GM21619 (cell line): ENCODE data around the gene VSX1.

Experiments
- ATAC-seq: cut with Tn5 transposase; IDR thresholded peaks from one replicate; pipeline ENCODE4 v1.9.1; 2021; ENCODE audit not compliant: unreplicated experiment

Gene VSX1

GRCh38 chr20:25041813-25042530 lies 40.0 kb downstream of the VSX1 start:
- ATAC-seq = no peak

- no peak for ATAC-seq
Observed at GRCh38 chr20:25040438-25040831, 41.5 kb downstream of the VSX1 start.

GRCh38 chr20:25039697-25040437 lies 42.1 kb downstream of the VSX1 start:
- ATAC-seq = no peak

- no peak for ATAC-seq
Observed at GRCh38 chr20:25038591-25039015, 43.3 kb downstream of the VSX1 start.

GRCh38 chr20:25038103-25038410 lies 43.9 kb downstream of the VSX1 start:
- ATAC-seq = no peak

- ATAC-seq = no peak
Observed at GRCh38 chr20:25037288-25038102, 44.4 kb downstream of the VSX1 start.

- ATAC-seq = peak; percentile 19
Observed at GRCh38 chr20:25036331-25036936, 45.5 kb downstream of the VSX1 start.

- peak; percentile 52 for ATAC-seq
Observed at GRCh38 chr20:25035921-25036320, 46.0 kb downstream of the VSX1 start.

- no peak for ATAC-seq
Observed at GRCh38 chr20:25033924-25034300, 48.0 kb downstream of the VSX1 start.

GRCh38 chr20:25033265-25033923 lies 48.5 kb downstream of the VSX1 start:
- no peak for ATAC-seq

- ATAC-seq = no peak
Observed at GRCh38 chr20:25032478-25033264, 49.3 kb downstream of the VSX1 start.

- ATAC-seq = no peak
Observed at GRCh38 chr20:25032065-25032477, 49.9 kb downstream of the VSX1 start.

GRCh38 chr20:25031241-25031640 lies 50.7 kb downstream of the VSX1 start:
- no peak for ATAC-seq

GRCh38 chr20:25030649-25031207 lies 51.2 kb downstream of the VSX1 start:
- ATAC-seq = no peak

GRCh38 chr20:25030007-25030648 lies 51.8 kb downstream of the VSX1 start:
- ATAC-seq = no peak

GRCh38 chr20:25025986-25026605 lies 55.8 kb downstream of the VSX1 start:
- ATAC-seq = no peak
